Gastroesophageal sphincter (tissue), 4 donors: ENCODE data around the gene SSC4D. TPM values are rescaled to one million over a fixed set of nuclear protein-coding genes. Genes with fewer than 3 reads are reported as not detected.

Source experiments
- ATAC-seq: fragments of 150-250 bp; one replicate; pipeline ENCODE4 v1.9.1; 2016; ENCODE audit warnings: mild to moderate bottlenecking, moderate library complexity
- H3K27ac ChIP-seq, 4 donors: fragments of 200-600 bp; sonication (generic) in 3 of 4; 1 replicate in 3 of 4; 2 replicates in 1 of 4; pipeline ENCODE4 v1.5.1; 2016 to 2019
- H3K27me3 ChIP-seq: fragments of 200-600 bp; sonication (generic); one replicate; pipeline ENCODE4 v1.5.1; 2019
- H3K36me3 ChIP-seq, 2 donors: fragments of 200-600 bp; sonication (generic); one replicate each; pipeline ENCODE4 v1.5.1; 2019; ENCODE audit warnings: control low read depth in 1 of 2
- H3K4me1 ChIP-seq, 3 donors: fragments of 200-600 bp; sonication (generic); 1 replicate in 2 of 3; 2 replicates in 1 of 3; pipeline ENCODE4 v1.5.1; 2016 to 2019; ENCODE audit warnings: control low read depth in 2 of 3
- H3K4me3 ChIP-seq, 2 donors: fragments of 200-600 bp; sonication (generic); one replicate each; pipeline ENCODE4 v1.5.1; 2019; ENCODE audit warnings: mild to moderate bottlenecking in 1 of 2, moderate library complexity in 1 of 2
- H3K9me3 ChIP-seq, 3 donors: fragments of 200-600 bp; sonication (generic); one replicate each; pipeline ENCODE4 v1.5.1; 2017 to 2019; ENCODE audit warnings: control low read depth in 2 of 3
- CTCF ChIP-seq, 4 experiments: fragments of 200-600 bp in 2 of 4; fragments of 450-650 bp in 2 of 4; sonication (generic) in 1 of 4; IDR thresholded peaks; one replicate each; pipeline ENCODE4 v1.5.1; 2017 to 2019; ENCODE audit warnings: antibody characterized with exemption in 4 of 4, mild to moderate bottlenecking in 2 of 4, moderate library complexity in 2 of 4
- EP300 ChIP-seq: sonication (generic); formaldehyde crosslinking; IDR thresholded peaks from one replicate; pipeline ENCODE4 v1.6.1; 2017; ENCODE audit warnings: antibody characterized with exemption, mild to moderate bottlenecking
- POLR2A ChIP-seq, 2 donors: fragments of 450-650 bp; IDR thresholded peaks; one replicate each; pipeline ENCODE4 v1.6.1; 2017; ENCODE audit warnings: antibody characterized with exemption in 2 of 2, mild to moderate bottlenecking in 2 of 2, moderate library complexity in 1 of 2
- POLR2AphosphoS5 ChIP-seq: sonication (generic); formaldehyde crosslinking; IDR thresholded peaks from one replicate; pipeline ENCODE4 v1.6.1; 2017; ENCODE audit warnings: antibody characterized with exemption
- WGBS, 2 donors: methylation state at CpG; one replicate each; pipeline ENCODE4 v1.1.5; 2018; ENCODE audit warnings: low coverage in 1 of 2; 5-methylcytosine and 5-hydroxymethylcytosine counted together
- total RNA-seq, 4 donors: library from RNA; depleted of rRNA; stranded (reverse); fragments of >200 nt; gene quantifications; one replicate each; pipeline ENCODE4 v1.1.0, GENCODE V29; 2016

Gene SSC4D
- total RNA-seq, 4 donors from 2014 or later, result 0.47 to 1.4 (median 1.1) TPM; not detected in 1

GRCh38 chr7:76346778-76347177 is 62.7 kb downstream of the SSC4D start:
- H3K9me3 ChIP-seq, result no peaks in the 10 kb centered on the region
- H3K27me3 ChIP-seq, result no peaks in the 10 kb centered on the region
- no peak overlapping the region for H3K4me3 ChIP-seq
- WGBS, 2 donors, result 52 to 64% methylated on average over 8 of the region's 8 CpGs
- peaks cover 0 to 72% of the 10 kb centered on the region in 2 donors for H3K36me3 ChIP-seq
- peak; percentile 36 for ATAC-seq
- TF ChIP-seq CTCF (IDR thresholded peaks at IDR 0.05), result no peak
- TF ChIP-seq POLR2A (IDR thresholded peaks at IDR 0.05), result no peak
- no peak for TF ChIP-seq EP300
- no peak for TF ChIP-seq POLR2AphosphoS5
- H3K4me1 ChIP-seq, result peaks cover 0 to 66% (median 5%) of the 10 kb centered on the region in 3 donors
- peak overlapping the region in 1 of 4 donors; percentile 10 for H3K27ac ChIP-seq

- WGBS, 2 donors, result 87 to 92% methylated on average over 5 to 6 of the region's 6 CpGs
- no peak for ATAC-seq
- H3K27ac ChIP-seq, result no peak overlapping the region
- no peak for TF ChIP-seq POLR2A (IDR thresholded peaks at IDR 0.05)
- no peak for TF ChIP-seq EP300
- TF ChIP-seq POLR2AphosphoS5, result no peak
- TF ChIP-seq CTCF (IDR thresholded peaks at IDR 0.05), result no peak
- H3K27me3 ChIP-seq, result no peaks in the 10 kb centered on the region
- H3K36me3 ChIP-seq, result peaks cover 0 to 72% of the 10 kb centered on the region in 2 donors
- no peak overlapping the region for H3K4me3 ChIP-seq
- H3K9me3 ChIP-seq, result no peaks in the 10 kb centered on the region
- H3K4me1 ChIP-seq, result peaks cover 0 to 66% (median 0%) of the 10 kb centered on the region in 3 donors
Observed at GRCh38 chr7:76346097-76346496, 63.4 kb downstream of the SSC4D start.

GRCh38 chr7:76343931-76344321 is 65.6 kb downstream of the SSC4D start:
- no peak for TF ChIP-seq POLR2A (IDR thresholded peaks at IDR 0.05)
- no peak for TF ChIP-seq CTCF (IDR thresholded peaks at IDR 0.05)
- no peak for TF ChIP-seq POLR2AphosphoS5
- TF ChIP-seq EP300, result no peak
- WGBS, 2 donors, result 94 to 100% methylated on average over 1 to 6 of the region's 6 CpGs
- Histone ChIP-seq H3K27me3 (no peaks in the 10 kb centered on the region), H3K9me3 (no peaks in the 10 kb centered on the region), H3K4me3 (no peak overlapping the region), H3K4me1 (peaks cover 4 to 79% (median 5%) of the 10 kb centered on the region in 3 donors), H3K27ac (no peak overlapping the region), H3K36me3 (peaks cover 0 to 58% of the 10 kb centered on the region in 2 donors)
- no peak for ATAC-seq

GRCh38 chr7:76343294-76343930 is 66.1 kb downstream of the SSC4D start:
- Histone ChIP-seq H3K27ac (no peak overlapping the region), H3K36me3 (peaks cover 0 to 55% of the 10 kb centered on the region in 2 donors), H3K4me1 (peaks cover 4 to 79% (median 5%) of the 10 kb centered on the region in 3 donors), H3K9me3 (no peaks in the 10 kb centered on the region), H3K27me3 (no peaks in the 10 kb centered on the region), H3K4me3 (no peak overlapping the region)
- WGBS, 2 donors, result 91 to 100% methylated on average over 6 of the region's 6 CpGs
- TF ChIP-seq CTCF (IDR thresholded peaks at IDR 0.05), result no peak
- no peak for TF ChIP-seq POLR2AphosphoS5
- TF ChIP-seq POLR2A (IDR thresholded peaks at IDR 0.05), result no peak
- TF ChIP-seq EP300, result no peak
- no peak for ATAC-seq

GRCh38 chr7:76342222-76342621 is 67.3 kb downstream of the SSC4D start:
- Histone ChIP-seq H3K27ac (no peak overlapping the region), H3K27me3 (no peaks in the 10 kb centered on the region), H3K9me3 (no peaks in the 10 kb centered on the region), H3K4me3 (no peak overlapping the region), H3K36me3 (peaks cover 0 to 47% of the 10 kb centered on the region in 2 donors), H3K4me1 (peaks cover 4 to 82% (median 5%) of the 10 kb centered on the region in 3 donors)
- 73 to 85% methylated on average over 5 of the region's 5 CpGs for WGBS, 2 donors
- ATAC-seq, result no peak
- no peak for TF ChIP-seq CTCF (IDR thresholded peaks at IDR 0.05)
- TF ChIP-seq POLR2A (IDR thresholded peaks at IDR 0.05), result no peak
- TF ChIP-seq POLR2AphosphoS5, result no peak
- TF ChIP-seq EP300, result no peak
